HCEC 1CT (cell line): ENCODE results near the gene DEFB123.

Experiments
- DNase-seq: peaks from one replicate; pipeline ENCODE4 v3.0.0-alpha.2; 2017

Gene DEFB123

GRCh38 chr20:31474758-31475427 is 34.5 kb downstream of the DEFB123 start, which contains the start of the genes DEFB124 and REM1:
Gene DEFB124, minus strand, starts transcription at chr20:31475127. Its CDS starts 2,114 bp downstream, at chr20:31473013.
Gene REM1, plus strand, starts transcription at chr20:31475288. Its CDS starts 1,158 bp downstream, at chr20:31476446.
- no peak for DNase-seq

GRCh38 chr20:31475472-31476293 is 35.3 kb downstream of the DEFB123 start:
- no peak for DNase-seq

GRCh38 chr20:31476294-31476585 is 35.8 kb downstream of the DEFB123 start:
- DNase-seq = no peak

GRCh38 chr20:31476643-31477215 is 36.3 kb downstream of the DEFB123 start:
- no peak for DNase-seq

GRCh38 chr20:31484001-31484400 is 43.6 kb downstream of the DEFB123 start:
- no peak for DNase-seq

- DNase-seq = no peak
Measured at GRCh38 chr20:31485450-31486339, 45.3 kb downstream of the DEFB123 start.

GRCh38 chr20:31488115-31488514 is 47.7 kb downstream of the DEFB123 start:
- DNase-seq = no peak

GRCh38 chr20:31489152-31489551 is 48.7 kb downstream of the DEFB123 start:
- DNase-seq = no peak

GRCh38 chr20:31490752-31491151 is 50.3 kb downstream of the DEFB123 start:
- DNase-seq = no peak

- peak; percentile 50 for DNase-seq
Measured at GRCh38 chr20:31494131-31494530, 53.7 kb downstream of the DEFB123 start.

GRCh38 chr20:31496761-31497295 is 56.4 kb downstream of the DEFB123 start:
- DNase-seq = no peak

GRCh38 chr20:31497838-31498540 is 57.6 kb downstream of the DEFB123 start:
- peak; percentile 37 for DNase-seq
